NT2/D1 (cell line): ENCODE measurements around the gene TK1.

Experiments used
- DNase-seq: peaks from one replicate; pipeline ENCODE4 v3.0.0-alpha.2; 2011; ENCODE audit warnings: low read depth, low spot score
- H3K27me3 ChIP-seq: 2 replicates; pipeline ENCODE4 v1.6.0; 2011; ENCODE audit warnings: mild to moderate bottlenecking; ENCODE audit not compliant: insufficient read length, insufficient read depth
- H3K36me3 ChIP-seq: 2 replicates; pipeline ENCODE4 v1.6.1; 2011; ENCODE audit warnings: mild to moderate bottlenecking, low read length, mixed read lengths; ENCODE audit not compliant: insufficient read depth, insufficient read length
- H3K4me1 ChIP-seq: 2 replicates; pipeline ENCODE4 v1.5.1; 2011; ENCODE audit not compliant: insufficient read depth, insufficient read length
- H3K4me3 ChIP-seq: 2 replicates; pipeline ENCODE4 v1.5.1; 2011; ENCODE audit warnings: low read depth; ENCODE audit not compliant: insufficient read length
- H3K9ac ChIP-seq: 2 replicates; pipeline ENCODE4 v1.6.0; 2011; ENCODE audit warnings: low read depth; ENCODE audit not compliant: insufficient read length
- H3K9me3 ChIP-seq: 2 replicates; pipeline ENCODE4 v1.5.1; 2011; ENCODE audit warnings: mild to moderate bottlenecking, low read length; ENCODE audit not compliant: insufficient read depth
- SUZ12 ChIP-seq: IDR thresholded peaks from 2 replicates; pipeline ENCODE4 v1.6.1; 2011; ENCODE audit not compliant: insufficient read length, insufficient read depth; ENCODE audit errors: extremely low read depth
- YY1 ChIP-seq: IDR thresholded peaks from 2 replicates; pipeline ENCODE4 v1.6.1; 2011; ENCODE audit not compliant: insufficient read length, insufficient read depth
- ZNF274 ChIP-seq: IDR thresholded peaks from 2 replicates; pipeline ENCODE4 v1.6.1; 2011; ENCODE audit warnings: mild to moderate bottlenecking, low read depth, low read length

Gene TK1

DNA sequence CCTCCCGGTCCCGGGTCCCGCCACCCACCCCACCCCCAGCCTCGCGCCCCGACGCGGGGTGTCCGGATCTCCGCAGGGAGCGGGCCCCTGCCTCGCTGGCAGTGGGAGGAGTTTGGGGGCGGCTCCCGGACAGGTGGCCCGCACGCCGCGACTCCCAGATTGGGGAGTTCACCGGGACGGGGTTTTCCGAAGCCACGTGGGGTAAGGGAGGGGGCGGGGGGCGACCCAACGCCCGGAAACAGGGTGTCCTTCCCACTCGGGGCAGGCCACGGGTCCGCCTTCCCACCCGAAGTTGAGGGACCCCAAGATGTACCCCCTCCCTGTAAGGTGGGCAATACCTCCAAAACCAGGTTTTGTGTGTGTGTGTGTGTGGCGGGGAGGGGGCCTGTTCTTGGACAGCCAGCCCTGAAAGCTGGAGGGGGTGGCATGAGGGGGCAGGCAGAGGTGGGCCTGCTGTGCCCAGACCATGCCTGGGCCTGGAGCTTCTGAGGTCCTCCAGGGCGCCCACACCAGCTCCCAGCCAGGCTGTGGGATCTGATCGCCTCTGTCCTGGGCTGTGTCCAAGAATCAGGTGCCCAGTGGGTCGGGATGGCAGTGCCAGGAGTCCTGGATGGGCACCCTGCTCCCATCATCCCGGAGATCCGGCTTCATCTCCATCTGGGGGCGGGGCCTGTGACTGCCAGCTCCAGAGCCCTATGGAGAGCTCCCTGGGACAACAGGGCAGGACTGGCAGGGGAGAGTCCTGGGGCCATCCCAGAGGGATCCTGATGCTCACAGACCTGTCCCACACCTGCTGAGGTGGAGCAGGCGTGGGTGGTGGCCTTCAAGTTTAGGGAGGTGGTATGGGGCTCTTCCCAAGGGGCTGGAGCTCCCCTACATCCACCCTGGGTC is 17.7 kb downstream of the TK1 start:
- H3K9me3 ChIP-seq = no peaks in the 10 kb centered on the region
- no peaks in the 10 kb centered on the region for H3K27me3 ChIP-seq
- H3K9ac ChIP-seq = peak overlapping the region; percentile 86
- no peak for DNase-seq
- peaks cover 30% of the 10 kb centered on the region for H3K36me3 ChIP-seq
- peak overlapping the region; percentile 73 for H3K4me3 ChIP-seq
- peaks cover 33% of the 10 kb centered on the region for H3K4me1 ChIP-seq
- TF ChIP-seq YY1 (no peak), ZNF274 (no peak), SUZ12 (no peak)

DNA sequence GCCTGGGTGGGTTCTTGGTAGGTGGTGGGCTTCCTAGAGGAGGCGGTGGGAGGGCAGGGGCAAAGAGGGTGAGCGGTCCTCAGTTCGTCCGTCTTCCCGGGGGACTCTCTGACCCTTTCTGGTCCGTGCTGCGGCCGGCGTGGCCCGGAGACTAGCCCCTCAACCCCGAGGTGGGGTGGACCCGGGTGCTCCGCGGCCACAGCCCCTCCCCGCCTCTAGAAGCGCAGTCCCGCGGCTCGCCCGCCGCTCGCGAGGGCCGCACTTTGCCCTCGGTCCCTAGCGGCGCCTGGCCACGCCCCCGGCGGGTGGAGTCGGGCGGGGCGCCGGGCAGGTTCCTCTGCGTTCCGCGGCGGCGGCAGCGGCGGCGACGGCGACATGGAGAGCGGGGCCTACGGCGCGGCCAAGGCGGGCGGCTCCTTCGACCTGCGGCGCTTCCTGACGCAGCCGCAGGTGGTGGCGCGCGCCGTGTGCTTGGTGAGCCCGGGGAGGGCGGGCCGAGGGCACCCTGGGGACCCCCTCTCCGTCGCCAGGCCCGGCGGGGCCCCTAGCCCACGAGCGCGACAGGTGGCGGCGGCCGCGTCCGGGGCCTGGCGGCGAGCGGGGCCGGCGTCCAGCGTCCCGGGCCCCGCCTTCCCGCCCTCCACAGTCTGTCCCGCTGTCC is 18.5 kb downstream of the TK1 start, which contains the start of gene SYNGR2:
Gene SYNGR2 (plus strand): TSS at position 340 of the 661 bp plus-strand sequence. CDS start 36 bp downstream, at position 376.
- H3K4me1 ChIP-seq = peaks cover 29% of the 10 kb centered on the region
- peak within 1 kb of the TSS; percentile 86 for H3K9ac ChIP-seq
- H3K9me3 ChIP-seq = no peaks in the 10 kb centered on the region
- DNase-seq = peak; percentile 61
- TF ChIP-seq ZNF274 (no peak), SUZ12 (no peak)
- no peaks in the 10 kb centered on the region for H3K27me3 ChIP-seq
- peaks cover 23% of the 10 kb centered on the region for H3K36me3 ChIP-seq
- peak within 1 kb of the TSS; percentile 73 for H3K4me3 ChIP-seq

GRCh38 chr17:78166416-78166815 is 20.4 kb downstream of the TK1 start:
- Histone ChIP-seq H3K4me1 (peaks cover 20% of the 10 kb centered on the region), H3K36me3 (peaks cover 9% of the 10 kb centered on the region), H3K9me3 (no peaks in the 10 kb centered on the region), H3K4me3 (no peak overlapping the region), H3K27me3 (no peaks in the 10 kb centered on the region), H3K9ac (no peak overlapping the region)
- no peak for TF ChIP-seq YY1
- TF ChIP-seq ZNF274 = no peak
- TF ChIP-seq SUZ12 = no peak
- DNase-seq = no peak

- TF ChIP-seq ZNF274 (no peak), YY1 (no peak), SUZ12 (no peak)
- no peak for DNase-seq
- Histone ChIP-seq H3K27me3 (no peaks in the 10 kb centered on the region), H3K4me1 (peaks cover 12% of the 10 kb centered on the region), H3K36me3 (no peaks in the 10 kb centered on the region), H3K9ac (no peak overlapping the region), H3K4me3 (no peak overlapping the region), H3K9me3 (no peaks in the 10 kb centered on the region)
Observed at GRCh38 chr17:78164748-78165607, 21.9 kb downstream of the TK1 start.

DNA sequence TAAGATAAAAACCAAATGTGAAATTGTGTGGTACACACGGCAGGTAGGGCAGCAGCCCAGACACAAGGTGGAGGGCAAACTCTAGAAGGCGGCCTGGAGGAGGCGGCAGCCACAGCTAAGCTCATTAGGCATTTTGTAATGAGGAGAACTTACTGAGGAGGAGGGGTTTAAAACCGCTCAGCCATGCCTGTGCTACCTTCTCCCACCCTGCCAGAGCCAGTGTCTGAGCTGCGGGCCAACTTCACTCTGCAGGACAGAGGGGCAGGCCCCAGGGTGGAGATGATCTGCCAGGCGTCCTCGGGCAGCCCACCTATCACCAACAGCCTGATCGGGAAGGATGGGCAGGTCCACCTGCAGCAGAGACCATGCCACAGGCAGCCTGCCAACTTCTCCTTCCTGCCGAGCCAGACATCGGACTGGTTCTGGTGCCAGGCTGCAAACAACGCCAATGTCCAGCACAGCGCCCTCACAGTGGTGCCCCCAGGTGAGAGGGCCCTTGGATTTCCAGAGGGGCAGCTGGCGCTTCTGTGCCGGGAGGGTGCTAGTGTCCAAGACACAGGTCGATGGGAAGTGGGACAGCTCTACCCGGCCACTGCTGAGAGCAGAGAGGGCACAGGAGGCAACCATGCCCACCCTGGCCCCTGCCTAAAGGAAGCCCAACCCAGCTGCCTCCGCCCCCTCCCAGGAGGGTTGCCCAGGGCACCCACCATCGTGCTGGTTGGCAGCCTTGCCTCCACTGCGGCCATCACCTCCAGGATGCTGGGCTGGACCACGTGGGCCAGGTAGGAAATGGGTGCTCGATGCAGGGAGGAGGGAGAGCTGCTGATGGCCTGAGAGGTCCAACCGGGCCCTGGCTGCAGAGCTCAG is 22.7 kb downstream of the TK1 start:
- peaks cover 4% of the 10 kb centered on the region for H3K4me1 ChIP-seq
- TF ChIP-seq YY1 (no peak), ZNF274 (no peak), SUZ12 (no peak)
- H3K27me3 ChIP-seq = no peaks in the 10 kb centered on the region
- no peak for DNase-seq
- H3K4me3 ChIP-seq = no peak overlapping the region
- no peak overlapping the region for H3K9ac ChIP-seq
- no peaks in the 10 kb centered on the region for H3K9me3 ChIP-seq
- no peaks in the 10 kb centered on the region for H3K36me3 ChIP-seq

GRCh38 chr17:78159575-78160158 is 27.2 kb downstream of the TK1 start:
- no peak for DNase-seq
- H3K36me3 ChIP-seq = no peaks in the 10 kb centered on the region
- TF ChIP-seq YY1 (no peak), ZNF274 (no peak), SUZ12 (no peak)
- no peak overlapping the region for H3K9ac ChIP-seq
- H3K9me3 ChIP-seq = no peaks in the 10 kb centered on the region
- H3K4me1 ChIP-seq = peaks cover 7% of the 10 kb centered on the region
- no peaks in the 10 kb centered on the region for H3K27me3 ChIP-seq
- H3K4me3 ChIP-seq = no peak overlapping the region
